ENCODE results near the gene CHMP1A. TPM values are rescaled to one million over a fixed set of nuclear protein-coding genes. Genes with fewer than 3 reads are reported as not detected.
A peak's percentile ranks its signal among the peaks of the same experiment; 100 is the strongest.

CHMP1A gene
- polyA plus RNA-seq, 1 donor: 77.1 TPM

DNA sequence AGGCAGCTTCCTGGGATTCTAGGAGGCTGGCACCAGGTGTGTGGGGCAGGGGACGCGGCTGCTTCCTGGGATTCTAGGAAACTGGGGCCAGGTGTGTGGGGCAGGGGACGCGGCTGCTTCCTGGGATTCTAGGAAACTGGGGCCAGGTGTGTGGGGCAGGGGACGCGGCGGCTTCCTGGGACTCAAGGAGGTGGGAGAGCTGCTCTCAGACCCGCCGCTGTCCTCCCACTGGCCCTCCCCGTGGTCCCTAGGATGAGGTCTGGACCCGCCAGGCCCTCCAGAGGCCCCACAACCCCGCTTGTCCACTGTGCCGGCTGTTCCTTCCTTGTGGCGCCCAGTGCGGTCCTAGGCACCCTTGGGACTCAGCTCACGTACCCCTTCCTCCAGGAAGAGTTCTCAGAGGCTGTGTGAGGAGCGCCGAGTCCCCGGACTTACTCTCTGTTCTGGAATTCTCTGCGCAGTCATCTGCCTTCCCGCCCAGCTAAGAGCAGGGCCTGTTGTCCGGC is 43.5 kb downstream of the CHMP1A start:
- H3K36me3 ChIP-seq (ENCODE audit: control insufficient read depth, insufficient read depth, low read length): no peaks in the 10 kb centered on the region
- no peak for DNase-seq
- H3K4me1 ChIP-seq (ENCODE audit: control insufficient read depth, insufficient read depth, low read length): peaks cover 45% of the 10 kb centered on the region
- WGBS (ENCODE audit: insufficient coverage, low lambda C conversion rate): no CpG with 5 or more reads among the region's 22 CpGs
- peak overlapping the region; percentile 70 for H3K4me3 ChIP-seq (ENCODE audit: low read length)
- peak overlapping the region; percentile 87 for H3K27ac ChIP-seq (ENCODE audit: low read length)
- H3K27me3 ChIP-seq (ENCODE audit: control insufficient read depth, insufficient read depth, low read length): no peaks in the 10 kb centered on the region
- peaks cover 20% of the 10 kb centered on the region for H3K9me3 ChIP-seq (ENCODE audit: control insufficient read depth, low read depth, low read length)

DNA sequence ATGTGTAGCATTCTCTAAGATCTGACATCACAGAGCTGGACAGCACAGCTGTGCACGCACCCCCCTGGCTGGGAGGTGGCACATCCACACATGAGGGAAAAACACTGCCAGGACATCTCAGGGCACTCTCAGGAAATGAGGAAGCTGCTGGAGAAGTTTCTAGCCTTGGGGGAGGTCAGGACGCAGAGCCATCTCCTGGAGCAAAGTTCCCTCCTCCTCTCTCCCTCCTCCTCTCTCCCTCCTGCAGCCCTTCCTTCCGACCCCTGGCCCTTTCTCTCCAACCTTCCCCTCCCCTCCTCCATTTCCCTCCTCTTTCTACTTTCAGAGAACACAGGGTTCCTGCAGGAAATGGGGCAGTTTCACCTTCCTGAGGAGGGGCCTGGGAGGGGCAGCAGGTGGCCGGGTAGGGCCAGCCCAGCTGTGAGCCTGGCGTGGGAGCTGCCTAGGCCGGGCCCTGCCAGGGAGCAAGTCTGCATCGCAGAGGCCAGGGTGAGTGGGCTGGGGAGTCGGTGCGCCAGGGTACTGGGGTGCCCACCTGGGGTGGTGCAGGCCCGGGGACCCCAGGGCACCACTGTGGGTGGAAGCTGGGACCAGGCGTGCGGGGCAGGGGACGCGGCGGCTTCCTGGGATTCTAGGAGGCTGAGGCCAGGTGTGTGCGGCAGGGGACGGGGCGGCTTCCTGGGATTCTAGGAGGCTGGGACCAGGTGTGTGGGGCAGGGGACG is 44.1 kb downstream of the CHMP1A start, which contains the start of gene DPEP1:
TSS of gene DPEP1 (plus strand) at position 412 of the 723 bp plus-strand sequence. CDS start 16,769 bp downstream, outside the sequence.
- Histone ChIP-seq H3K27ac (ENCODE audit: low read length) (peak within 1 kb of the TSS; percentile 87), H3K4me1 (ENCODE audit: control insufficient read depth, insufficient read depth, low read length) (peaks cover 51% of the 10 kb centered on the region), H3K9me3 (ENCODE audit: control insufficient read depth, low read depth, low read length) (peaks cover 20% of the 10 kb centered on the region), H3K27me3 (ENCODE audit: control insufficient read depth, insufficient read depth, low read length) (no peaks in the 10 kb centered on the region), H3K4me3 (ENCODE audit: low read length) (peak within 1 kb of the TSS; percentile 70), H3K36me3 (ENCODE audit: control insufficient read depth, insufficient read depth, low read length) (no peaks in the 10 kb centered on the region)
- no CpG with 5 or more reads among the region's 19 CpGs for WGBS (ENCODE audit: insufficient coverage, low lambda C conversion rate)
- DNase-seq: peak; percentile 77 to 90

DNA sequence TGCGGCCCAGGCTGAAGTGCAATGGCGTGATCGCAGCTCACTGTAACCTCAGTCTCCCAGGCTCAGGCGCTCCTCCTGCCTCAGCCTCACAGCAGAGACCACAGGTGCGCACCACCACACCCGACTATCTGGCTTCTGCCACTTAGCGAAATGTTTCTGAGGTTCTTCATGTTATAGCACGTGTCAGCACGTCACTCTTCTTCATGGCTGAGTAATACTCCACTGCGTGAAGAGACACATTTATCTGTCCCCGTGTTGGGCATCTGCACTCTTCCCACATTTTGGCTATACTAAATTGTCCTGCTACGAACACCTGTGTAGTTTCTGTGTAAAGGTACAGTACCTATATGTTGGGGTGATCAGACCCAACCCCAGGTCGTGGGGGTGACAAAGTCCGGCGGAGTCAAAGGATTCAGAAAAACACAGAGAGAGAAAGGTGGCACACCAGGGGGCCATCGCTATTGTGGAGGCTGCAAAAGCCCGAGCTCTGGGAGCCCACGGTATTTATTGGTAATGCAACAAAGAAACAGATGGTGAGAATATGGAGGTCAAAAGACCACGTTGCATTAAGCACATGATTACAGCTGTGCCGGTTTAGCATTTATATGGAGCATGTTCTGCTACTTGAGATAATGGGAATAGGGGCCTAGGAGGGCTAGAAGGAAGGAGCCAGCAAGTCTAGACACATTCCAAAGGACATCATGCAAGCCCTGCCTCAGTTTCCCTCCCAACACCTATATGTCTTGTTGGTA is 44.9 kb downstream of the CHMP1A start:
- H3K9me3 ChIP-seq (ENCODE audit: control insufficient read depth, low read depth, low read length): peaks cover 20% of the 10 kb centered on the region
- whole genome bisulfite sequencing (ENCODE audit: insufficient coverage, low lambda C conversion rate): no CpG with 5 or more reads among the region's 20 CpGs
- H3K4me3 ChIP-seq (ENCODE audit: low read length): peak overlapping the region; percentile 70
- H3K27ac ChIP-seq (ENCODE audit: low read length): peak overlapping the region; percentile 87
- peaks cover 59% of the 10 kb centered on the region for H3K4me1 ChIP-seq (ENCODE audit: control insufficient read depth, insufficient read depth, low read length)
- DNase-seq: peak in 1 of 2 donors; percentile 57
- no peaks in the 10 kb centered on the region for H3K36me3 ChIP-seq (ENCODE audit: control insufficient read depth, insufficient read depth, low read length)
- H3K27me3 ChIP-seq (ENCODE audit: control insufficient read depth, insufficient read depth, low read length): no peaks in the 10 kb centered on the region

DNA sequence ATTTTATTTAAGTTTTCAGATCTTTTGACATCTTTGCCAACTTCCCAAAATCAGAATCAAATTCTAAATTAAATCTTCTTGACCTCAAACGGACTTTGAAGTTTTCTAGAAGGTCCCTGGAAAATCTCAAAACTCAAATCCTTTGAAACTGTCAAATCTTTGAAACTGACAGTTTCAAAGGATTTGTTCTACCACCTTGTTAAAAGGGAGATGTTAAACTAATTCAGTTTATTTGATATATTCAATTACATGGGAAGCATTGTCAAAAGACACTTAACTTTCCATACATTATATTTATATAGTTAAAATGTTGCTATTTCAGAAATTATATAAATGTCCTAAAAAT is 47.4 kb downstream of the CHMP1A start:
- H3K4me1 ChIP-seq (ENCODE audit: control insufficient read depth, insufficient read depth, low read length): peaks cover 51% of the 10 kb centered on the region
- no peaks in the 10 kb centered on the region for H3K27me3 ChIP-seq (ENCODE audit: control insufficient read depth, insufficient read depth, low read length)
- peaks cover 13% of the 10 kb centered on the region for H3K9me3 ChIP-seq (ENCODE audit: control insufficient read depth, low read depth, low read length)
- DNase-seq: no peak
- no peak overlapping the region for H3K4me3 ChIP-seq (ENCODE audit: low read length)
- no peaks in the 10 kb centered on the region for H3K36me3 ChIP-seq (ENCODE audit: control insufficient read depth, insufficient read depth, low read length)
- no peak overlapping the region for H3K27ac ChIP-seq (ENCODE audit: low read length)
- WGBS (ENCODE audit: insufficient coverage, low lambda C conversion rate): 100% methylated on average over 1 of the region's 1 CpG

DNA sequence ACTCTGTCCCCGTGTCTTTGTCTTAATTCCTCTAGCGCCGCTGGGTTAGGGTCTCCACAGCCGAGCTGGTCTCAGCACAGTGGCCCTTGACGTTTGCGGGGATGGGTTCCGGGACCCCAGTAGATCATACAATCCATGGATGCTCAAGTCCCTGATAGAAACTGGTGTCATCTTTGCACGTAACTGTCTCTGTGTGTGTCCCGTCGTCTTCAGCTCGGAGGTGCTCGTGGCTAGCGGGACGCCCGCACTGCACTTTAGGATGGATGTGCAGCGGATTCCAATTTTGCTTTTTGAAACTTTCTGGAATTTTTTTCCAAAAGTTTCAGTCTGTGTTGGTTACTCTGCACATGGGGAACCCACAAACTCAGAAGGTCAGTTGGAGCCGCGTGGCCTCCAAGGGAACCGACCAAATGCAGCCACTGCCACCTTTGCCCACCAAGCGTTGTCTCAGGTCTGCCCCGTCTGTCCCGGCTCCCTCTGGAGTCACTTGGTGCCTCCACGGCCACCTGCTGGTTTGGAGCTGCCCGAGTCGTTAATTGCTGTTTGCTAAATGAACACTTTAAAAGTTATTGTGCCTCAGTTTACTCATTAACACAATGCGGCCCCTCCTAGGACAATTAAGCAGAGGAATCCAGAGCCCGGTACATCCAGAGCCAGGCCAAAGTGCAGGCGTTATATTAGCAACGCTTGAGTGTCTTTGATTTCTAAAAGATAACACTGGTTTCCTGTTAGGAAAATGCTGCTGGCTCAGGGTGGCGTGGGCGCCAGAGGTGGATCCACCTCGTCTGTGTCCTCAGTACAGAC is 49.4 kb downstream of the CHMP1A start:
- Histone ChIP-seq H3K36me3 (ENCODE audit: control insufficient read depth, insufficient read depth, low read length) (no peaks in the 10 kb centered on the region), H3K4me1 (ENCODE audit: control insufficient read depth, insufficient read depth, low read length) (peaks cover 40% of the 10 kb centered on the region), H3K27me3 (ENCODE audit: control insufficient read depth, insufficient read depth, low read length) (no peaks in the 10 kb centered on the region), H3K9me3 (ENCODE audit: control insufficient read depth, low read depth, low read length) (peaks cover 7% of the 10 kb centered on the region), H3K27ac (ENCODE audit: low read length) (peak overlapping the region; percentile 57), H3K4me3 (ENCODE audit: low read length) (no peak overlapping the region)
- WGBS (ENCODE audit: insufficient coverage, low lambda C conversion rate): no CpG with 5 or more reads among the region's 32 CpGs
- DNase-seq: peak; percentile 71 to 87

DNA sequence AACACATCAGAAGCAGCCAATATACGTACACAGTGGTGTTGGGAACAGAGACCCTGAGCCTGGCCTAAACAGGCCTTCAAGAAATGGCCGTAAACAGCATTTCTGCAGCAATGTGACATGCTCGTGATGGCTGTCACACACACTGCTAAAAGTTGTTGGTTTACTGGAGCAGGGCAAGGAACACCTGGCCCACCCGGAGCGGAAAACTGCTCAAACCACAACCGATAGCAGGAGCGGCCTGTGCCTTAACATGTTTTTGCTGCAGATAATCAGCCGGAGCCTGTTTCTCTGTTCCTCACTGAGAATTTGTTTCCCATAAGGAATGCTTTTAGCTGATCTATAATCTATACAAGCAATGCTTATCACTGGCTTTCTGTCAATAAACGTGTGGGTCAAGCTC is 50.1 kb downstream of the CHMP1A start:
- H3K27ac ChIP-seq (ENCODE audit: low read length): no peak overlapping the region
- no peak overlapping the region for H3K4me3 ChIP-seq (ENCODE audit: low read length)
- no CpG with 5 or more reads among the region's 9 CpGs for WGBS (ENCODE audit: insufficient coverage, low lambda C conversion rate)
- H3K27me3 ChIP-seq (ENCODE audit: control insufficient read depth, insufficient read depth, low read length): no peaks in the 10 kb centered on the region
- no peaks in the 10 kb centered on the region for H3K36me3 ChIP-seq (ENCODE audit: control insufficient read depth, insufficient read depth, low read length)
- H3K4me1 ChIP-seq (ENCODE audit: control insufficient read depth, insufficient read depth, low read length): peaks cover 33% of the 10 kb centered on the region
- no peak for DNase-seq
- peaks cover 7% of the 10 kb centered on the region for H3K9me3 ChIP-seq (ENCODE audit: control insufficient read depth, low read depth, low read length)

DNA sequence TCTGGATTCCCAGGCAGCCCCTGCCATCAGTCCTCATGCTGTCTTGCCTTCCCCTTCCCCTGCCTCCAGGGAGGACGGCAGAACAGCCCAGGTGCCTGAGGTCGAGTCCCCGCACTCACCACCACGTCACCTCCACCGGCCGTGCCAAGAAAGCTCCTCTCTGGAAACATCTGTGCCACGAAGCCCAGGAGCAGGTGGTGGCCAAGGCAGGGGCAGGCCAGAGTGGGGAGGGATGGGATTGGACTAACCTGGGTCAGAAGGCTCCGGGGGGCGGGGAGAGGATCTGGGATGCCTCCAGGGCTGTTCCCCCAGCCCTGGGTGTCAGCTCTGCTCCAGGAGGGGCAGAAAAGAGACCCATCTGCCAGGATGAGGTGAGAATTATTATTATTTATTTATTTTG is 51.5 kb downstream of the CHMP1A start:
- no peaks in the 10 kb centered on the region for H3K27me3 ChIP-seq (ENCODE audit: control insufficient read depth, insufficient read depth, low read length)

DNA sequence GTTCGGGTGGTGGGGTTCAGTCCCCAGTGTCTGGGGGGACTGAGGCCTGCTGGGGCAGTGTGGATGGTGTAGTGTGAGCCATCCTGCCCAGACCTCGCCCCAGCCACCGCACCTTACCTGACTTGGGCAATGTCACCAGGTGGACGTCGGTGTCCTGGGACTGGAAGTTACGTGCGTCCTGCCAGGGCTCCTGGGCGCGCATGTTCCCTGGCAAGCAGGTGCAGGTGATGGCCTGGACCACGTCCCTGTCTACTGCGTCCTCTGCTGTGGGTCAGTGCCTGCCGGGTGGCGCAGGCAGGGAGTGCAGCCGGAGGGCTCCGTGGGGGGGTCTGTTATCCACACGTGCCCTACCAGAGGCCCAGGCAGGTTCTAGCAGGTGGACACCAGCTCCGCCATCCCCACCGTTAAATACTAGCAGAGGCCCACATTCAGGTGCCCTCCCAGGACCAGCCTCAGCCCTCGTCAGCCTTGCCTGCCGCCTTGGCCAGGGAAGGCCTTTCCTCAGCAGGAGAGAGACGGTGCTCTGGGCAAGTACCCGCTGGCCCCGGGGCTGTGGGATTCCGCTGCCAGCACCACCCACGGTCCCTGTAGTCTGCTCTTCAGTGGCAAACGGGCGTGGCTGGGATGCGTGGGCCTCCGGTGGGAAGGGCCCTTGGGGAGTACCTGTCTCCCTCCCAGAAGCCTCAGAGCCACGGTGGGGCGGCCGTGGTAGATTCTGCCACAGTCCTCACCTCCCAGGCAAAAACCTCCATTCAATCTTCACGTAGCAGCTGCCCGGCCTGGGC is 52.1 kb downstream of the CHMP1A start:
- Histone ChIP-seq H3K4me1 (ENCODE audit: control insufficient read depth, insufficient read depth, low read length) (peaks cover 27% of the 10 kb centered on the region), H3K4me3 (ENCODE audit: low read length) (no peak overlapping the region), H3K9me3 (ENCODE audit: control insufficient read depth, low read depth, low read length) (peaks cover 10% of the 10 kb centered on the region), H3K27me3 (ENCODE audit: control insufficient read depth, insufficient read depth, low read length) (no peaks in the 10 kb centered on the region), H3K27ac (ENCODE audit: low read length) (no peak overlapping the region), H3K36me3 (ENCODE audit: control insufficient read depth, insufficient read depth, low read length) (no peaks in the 10 kb centered on the region)
- DNase-seq: no peak
- no CpG with 5 or more reads among the region's 34 CpGs for WGBS (ENCODE audit: insufficient coverage, low lambda C conversion rate)

More for the DNA sequence above, 51.5 kb downstream of the CHMP1A start:
- H3K27ac ChIP-seq (ENCODE audit: low read length): no peak overlapping the region
- DNase-seq: no peak
- peaks cover 10% of the 10 kb centered on the region for H3K9me3 ChIP-seq (ENCODE audit: control insufficient read depth, low read depth, low read length)
- no peak overlapping the region for H3K4me3 ChIP-seq (ENCODE audit: low read length)
- no CpG with 5 or more reads among the region's 9 CpGs for WGBS (ENCODE audit: insufficient coverage, low lambda C conversion rate)
- H3K4me1 ChIP-seq (ENCODE audit: control insufficient read depth, insufficient read depth, low read length): peaks cover 27% of the 10 kb centered on the region
- no peaks in the 10 kb centered on the region for H3K36me3 ChIP-seq (ENCODE audit: control insufficient read depth, insufficient read depth, low read length)

DNA sequence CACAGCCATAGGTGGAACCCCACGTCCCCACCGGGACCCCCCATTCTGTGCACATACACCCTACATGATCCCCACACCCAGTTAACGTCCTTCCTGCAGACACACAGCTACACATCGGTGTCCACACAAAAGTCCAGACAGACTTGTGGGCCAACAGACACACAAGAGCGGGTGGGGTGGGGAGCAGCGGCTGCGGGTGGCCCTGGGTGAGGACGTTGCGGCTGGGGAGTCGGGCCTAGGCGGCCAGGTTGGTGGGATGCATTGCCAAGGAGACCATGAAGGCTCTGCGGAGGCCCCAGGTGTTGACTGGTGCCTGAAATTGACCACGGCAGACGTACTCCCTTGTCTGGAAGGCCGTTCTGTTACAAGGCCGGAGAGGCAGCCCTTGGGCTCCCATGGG is 52.7 kb downstream of the CHMP1A start:
- no peak for DNase-seq
- Histone ChIP-seq H3K27ac (ENCODE audit: low read length) (no peak overlapping the region), H3K4me1 (ENCODE audit: control insufficient read depth, insufficient read depth, low read length) (peaks cover 27% of the 10 kb centered on the region), H3K9me3 (ENCODE audit: control insufficient read depth, low read depth, low read length) (peaks cover 9% of the 10 kb centered on the region), H3K36me3 (ENCODE audit: control insufficient read depth, insufficient read depth, low read length) (no peaks in the 10 kb centered on the region), H3K27me3 (ENCODE audit: control insufficient read depth, insufficient read depth, low read length) (no peaks in the 10 kb centered on the region), H3K4me3 (ENCODE audit: low read length) (no peak overlapping the region)
- no CpG with 5 or more reads among the region's 16 CpGs for WGBS (ENCODE audit: insufficient coverage, low lambda C conversion rate)

Data from large intestine (tissue), 3 donors.